Stimulated activated naive CD4-positive, alpha-beta T cell treated with Interleukin-2 at 50 U/mL for 16 hours (primary cell): ENCODE measurements around the gene FHOD3.

Experiments
- DNase-seq: peaks from one replicate; lab custom pipeline; 2025; lab: John Stamatoyannopoulos, UW

FHOD3 gene

GRCh38 chr18:36594621-36595020 is 297.1 kb downstream of the FHOD3 start:
- DNase-seq: no peak

- no peak for DNase-seq
Measured at GRCh38 chr18:36595046-36595817, 297.7 kb downstream of the FHOD3 start.

GRCh38 chr18:36595818-36596215 is 298.3 kb downstream of the FHOD3 start:
- DNase-seq: no peak

DNA sequence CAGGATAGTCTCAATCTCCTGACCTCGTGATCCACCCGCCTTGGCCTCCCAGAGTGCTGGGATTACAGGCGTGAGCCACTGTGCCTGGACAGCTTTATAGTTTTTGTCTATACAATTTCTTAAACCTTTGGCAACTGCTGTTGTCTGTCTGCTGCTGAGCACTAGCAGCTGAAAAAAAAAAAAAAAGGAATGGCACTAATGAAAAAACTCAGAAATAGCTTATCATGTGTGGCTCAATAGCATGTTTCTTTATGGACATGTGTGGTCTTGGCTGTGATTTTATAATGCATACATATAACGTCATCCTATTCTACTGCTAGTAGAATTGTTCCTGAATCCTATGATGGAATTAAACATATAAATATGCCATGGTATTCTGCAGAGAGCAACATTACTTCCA is 300.1 kb downstream of the FHOD3 start:
- DNase-seq: no peak

DNA sequence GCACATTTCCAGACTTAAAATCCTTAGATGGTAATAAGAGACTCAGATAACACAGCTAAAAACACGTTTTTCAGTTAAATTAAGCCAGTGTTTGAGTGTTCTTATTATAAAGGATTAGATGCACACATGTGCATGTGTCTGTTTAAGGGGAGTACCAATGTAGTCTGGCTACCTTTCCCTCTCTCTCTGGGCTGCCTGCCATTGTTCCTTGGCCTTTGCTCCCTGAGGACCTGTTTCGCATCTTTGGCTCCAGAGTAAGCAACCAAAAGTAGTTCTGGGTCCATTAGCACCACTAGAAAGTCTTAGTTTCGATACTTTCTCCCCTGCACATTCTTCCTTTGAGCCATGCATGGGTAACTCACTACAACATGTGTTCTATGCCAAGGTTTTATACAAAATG is 303.0 kb downstream of the FHOD3 start:
- DNase-seq: no peak

DNA sequence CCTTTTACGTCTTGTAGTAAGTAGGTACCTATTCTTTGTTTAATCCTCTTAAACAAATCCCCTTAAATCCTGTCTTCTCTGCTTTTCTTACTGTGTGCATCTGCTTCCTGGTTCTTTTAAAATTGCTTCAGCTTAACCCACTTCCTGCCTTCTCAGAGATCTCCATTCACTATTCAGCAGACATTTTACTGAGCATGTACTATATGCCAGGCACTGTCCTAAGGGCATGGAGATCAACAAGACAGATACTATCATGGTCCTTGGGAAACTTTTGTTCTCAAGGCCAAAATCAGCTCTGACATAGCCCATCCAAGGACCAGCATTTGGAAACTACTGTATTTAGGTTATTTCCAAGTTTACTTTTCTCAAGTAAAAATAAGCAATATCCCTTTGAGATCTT is 303.8 kb downstream of the FHOD3 start:
- no peak for DNase-seq

DNA sequence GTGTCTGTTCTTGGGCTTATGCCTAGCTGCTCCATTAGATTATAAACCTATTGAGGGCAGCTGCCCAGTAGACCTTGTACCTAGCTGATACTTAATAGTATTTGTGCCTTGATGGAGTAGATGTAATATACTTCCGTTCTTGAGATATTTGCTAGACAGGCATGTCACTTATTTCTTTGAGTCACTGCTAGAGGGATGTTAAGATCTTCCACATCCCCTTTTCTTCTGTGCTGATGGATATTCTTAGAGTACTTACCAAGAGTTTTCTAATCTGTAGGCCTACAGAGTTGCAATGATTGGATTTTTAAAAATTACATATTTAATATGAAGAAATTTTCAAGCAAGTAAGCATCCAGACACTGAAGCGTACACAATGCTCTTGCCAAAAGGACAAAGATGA is 304.6 kb downstream of the FHOD3 start:
- DNase-seq: no peak

DNA sequence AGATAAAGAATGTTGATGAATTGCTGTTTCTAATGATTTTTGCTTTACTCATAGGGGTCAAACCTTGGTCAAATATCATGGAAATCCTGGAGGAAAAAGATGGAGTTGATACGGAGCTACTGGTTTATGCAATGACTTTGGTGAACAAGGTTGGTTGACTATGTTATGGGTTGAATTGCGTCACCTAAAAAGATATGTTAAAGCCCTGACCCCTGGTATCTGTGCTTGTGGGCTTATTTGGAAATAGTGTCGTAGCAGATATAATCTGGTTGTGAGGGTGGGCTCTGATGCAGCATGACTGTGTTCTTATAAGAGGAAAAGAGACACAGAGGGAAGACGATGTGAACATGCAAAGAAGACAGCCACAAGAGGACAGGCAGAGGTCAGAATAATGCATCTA is 305.1 kb downstream of the FHOD3 start:
- DNase-seq: no peak

DNA sequence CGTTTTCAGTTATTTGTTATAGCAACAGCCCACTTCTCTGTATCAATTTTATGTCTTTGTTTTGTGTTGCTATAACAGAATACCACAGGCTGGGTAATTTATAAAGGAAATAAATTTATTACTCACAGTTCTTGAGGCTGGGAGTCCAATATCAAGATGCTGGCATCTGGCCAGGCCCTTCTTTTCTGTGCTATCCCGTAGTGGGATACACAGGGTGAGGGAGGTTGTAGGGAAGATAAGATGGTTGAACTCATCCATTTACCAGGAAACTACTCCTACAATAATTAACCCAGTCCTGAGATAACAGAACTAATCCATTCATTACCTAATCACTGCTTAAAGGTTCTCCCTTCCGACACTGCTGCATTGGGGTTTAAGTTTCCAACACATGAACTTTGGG is 310.6 kb downstream of the FHOD3 start:
- no peak for DNase-seq

DNA sequence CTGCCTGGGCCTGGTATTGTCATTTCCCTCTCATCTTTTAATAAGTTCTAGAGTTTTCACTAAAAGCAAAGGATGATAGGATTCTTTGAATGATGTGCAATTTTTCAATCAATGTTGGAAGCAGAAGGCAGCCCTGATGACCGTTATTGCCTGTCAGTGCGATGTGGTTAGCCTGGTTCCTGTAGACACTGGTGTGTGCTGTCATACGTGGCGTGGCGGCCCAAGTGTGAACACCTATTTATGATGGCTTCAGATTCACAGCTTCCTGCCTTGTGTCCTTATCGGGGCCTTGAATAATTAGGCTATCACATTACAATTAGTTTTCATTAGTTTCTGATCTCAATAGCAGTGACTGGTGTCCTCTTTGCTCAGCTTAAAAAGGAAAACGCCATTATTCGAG is 312.7 kb downstream of the FHOD3 start:
- no peak for DNase-seq

DNA sequence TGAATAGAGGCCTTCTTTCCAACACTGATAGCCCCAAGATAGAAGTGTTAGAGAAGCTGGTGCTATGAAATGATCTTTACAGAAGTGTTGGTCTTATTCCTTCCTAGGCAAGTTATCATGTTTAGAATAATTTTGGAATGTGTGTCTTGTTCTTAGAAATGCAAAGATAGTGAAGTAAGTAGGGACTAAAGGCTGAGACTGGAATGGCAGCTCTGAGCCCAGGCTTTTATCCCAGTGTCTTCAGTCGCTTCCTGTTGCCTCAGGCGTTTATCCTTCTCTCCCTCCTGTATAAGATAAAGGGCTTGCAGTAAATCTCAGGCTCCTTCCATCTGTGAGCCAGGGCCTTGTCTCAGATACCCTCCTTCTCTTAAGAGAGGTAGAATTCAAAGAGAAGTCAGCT is 313.1 kb downstream of the FHOD3 start:
- no peak for DNase-seq

GRCh38 chr18:36613069-36613468 is 315.6 kb downstream of the FHOD3 start:
- DNase-seq: no peak

- no peak for DNase-seq
Measured at GRCh38 chr18:36613810-36614209, 316.3 kb downstream of the FHOD3 start.

GRCh38 chr18:36620788-36621187 is 323.3 kb downstream of the FHOD3 start:
- no peak for DNase-seq

- DNase-seq: no peak
Measured at GRCh38 chr18:36622610-36623009, 325.1 kb downstream of the FHOD3 start.

GRCh38 chr18:36623091-36623490 is 325.6 kb downstream of the FHOD3 start:
- no peak for DNase-seq

DNA sequence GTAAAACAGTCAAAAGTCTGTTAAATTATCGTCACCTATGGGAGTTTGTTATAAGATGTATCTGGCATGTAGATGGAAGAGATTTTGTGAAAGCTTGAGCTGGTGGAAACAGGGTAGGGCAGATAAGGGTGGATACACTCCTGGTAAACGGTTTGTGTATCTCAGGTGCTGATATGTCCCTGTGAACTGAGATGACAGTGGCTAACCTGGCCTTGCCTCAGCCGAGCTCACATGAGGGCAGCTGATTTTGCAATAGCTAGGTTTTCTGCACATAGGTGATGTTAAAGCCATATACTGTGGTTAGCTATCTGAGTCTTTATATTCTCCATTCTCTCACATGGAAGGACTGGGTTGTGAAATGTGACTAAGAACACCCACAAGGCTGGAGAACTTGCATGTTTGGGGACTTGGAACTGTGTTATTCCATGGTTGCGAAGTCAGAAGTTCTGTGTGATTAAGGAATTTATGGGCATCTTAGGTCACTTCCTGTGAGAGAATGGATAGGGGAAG is 326.2 kb downstream of the FHOD3 start:
- DNase-seq: no peak

- no peak for DNase-seq
Measured at GRCh38 chr18:36624451-36625167, 327.1 kb downstream of the FHOD3 start.

DNA sequence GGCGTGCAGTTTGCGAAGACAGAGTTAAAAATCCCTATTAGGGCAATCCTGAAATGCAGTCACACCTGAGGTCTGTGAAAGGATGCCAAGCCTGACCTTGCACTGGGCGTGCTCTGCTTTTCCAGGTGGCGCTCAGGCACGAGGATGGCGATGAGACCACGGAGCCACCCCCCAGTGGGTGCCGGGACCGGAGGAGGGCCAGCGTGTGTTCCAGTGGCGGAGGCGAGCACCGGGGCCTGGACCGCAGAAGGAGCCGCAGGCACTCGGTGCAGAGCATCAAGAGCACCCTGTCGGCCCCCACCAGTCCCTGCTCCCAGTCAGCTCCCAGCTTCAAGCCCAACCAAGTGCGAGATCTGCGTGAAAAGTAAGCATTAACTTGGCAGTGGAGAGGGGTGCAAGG is 327.9 kb downstream of the FHOD3 start:
- no peak for DNase-seq

GRCh38 chr18:36627637-36628036 is 330.1 kb downstream of the FHOD3 start:
- DNase-seq: no peak

GRCh38 chr18:36628435-36629137 is 331.1 kb downstream of the FHOD3 start:
- no peak for DNase-seq

GRCh38 chr18:36629138-36629530 is 331.6 kb downstream of the FHOD3 start:
- DNase-seq: no peak

- no peak for DNase-seq
Measured at GRCh38 chr18:36629836-36630235, 332.3 kb downstream of the FHOD3 start.
